ENCODE data around the gene ZNF436. TPM values are rescaled to one million over a fixed set of nuclear protein-coding genes. Genes with fewer than 3 reads are reported as not detected.
"Not testable (repeated sequence)": the region's sequence is repeated elsewhere in the genome, so short reads cannot be mapped to it uniquely, and the experiment has no call there.

Gene ZNF436
- polyA plus RNA-seq, 1 donor from 2014 or later, result 27.1 TPM

DNA sequence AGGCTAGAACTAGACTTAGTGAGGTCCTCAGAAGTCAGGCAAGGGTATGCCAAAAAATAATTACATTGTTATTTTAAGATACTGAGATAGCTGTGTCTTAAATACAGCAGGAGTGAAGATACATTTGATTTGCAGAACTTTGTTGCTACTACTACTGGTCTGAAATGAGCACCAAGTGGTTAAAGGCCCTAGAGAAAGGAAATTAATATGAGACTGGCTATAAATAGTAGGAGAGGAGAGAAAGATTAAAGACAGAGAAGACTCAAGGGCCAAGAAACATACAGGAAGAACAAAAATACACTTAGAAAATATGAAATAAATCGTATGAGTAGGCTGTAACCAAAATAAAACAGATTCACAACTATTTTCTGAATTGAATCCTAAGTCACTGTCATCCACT, 46.9 kb downstream of the ZNF436 start:
- no peaks in the 10 kb centered on the region for H3K9me2 ChIP-seq (ENCODE audit: insufficient read depth, low read length)
- no peak overlapping the region for H3K27ac ChIP-seq (ENCODE audit: low read length)
- H3K27me3 ChIP-seq (ENCODE audit: insufficient read depth, low read depth, low read length), result no peaks in the 10 kb centered on the region
- no peak overlapping the region for H3K4me3 ChIP-seq (ENCODE audit: low read length)
- no peak overlapping the region for H3K9ac ChIP-seq (ENCODE audit: low read length)
- H3K79me2 ChIP-seq (replicated peaks; ENCODE audit: insufficient read depth, low read length), result peaks cover 35% of the 10 kb centered on the region
- no peaks in the 10 kb centered on the region for H3F3A ChIP-seq (ENCODE audit: insufficient read depth, low read length, poor library complexity, severe bottlenecking)
- no peak overlapping the region for H3K4me2 ChIP-seq (ENCODE audit: low read length)
- H3K36me3 ChIP-seq (ENCODE audit: insufficient read depth, low read length), result peaks cover 4% of the 10 kb centered on the region
- H4K20me1 ChIP-seq (ENCODE audit: insufficient read depth), result no peaks in the 10 kb centered on the region
- H3K9me3 ChIP-seq (ENCODE audit: low read length), result no peaks in the 10 kb centered on the region
- no peak overlapping the region for H2AFZ ChIP-seq (ENCODE audit: low read depth, low read length)
- TF ChIP-seq, protein P1, sequence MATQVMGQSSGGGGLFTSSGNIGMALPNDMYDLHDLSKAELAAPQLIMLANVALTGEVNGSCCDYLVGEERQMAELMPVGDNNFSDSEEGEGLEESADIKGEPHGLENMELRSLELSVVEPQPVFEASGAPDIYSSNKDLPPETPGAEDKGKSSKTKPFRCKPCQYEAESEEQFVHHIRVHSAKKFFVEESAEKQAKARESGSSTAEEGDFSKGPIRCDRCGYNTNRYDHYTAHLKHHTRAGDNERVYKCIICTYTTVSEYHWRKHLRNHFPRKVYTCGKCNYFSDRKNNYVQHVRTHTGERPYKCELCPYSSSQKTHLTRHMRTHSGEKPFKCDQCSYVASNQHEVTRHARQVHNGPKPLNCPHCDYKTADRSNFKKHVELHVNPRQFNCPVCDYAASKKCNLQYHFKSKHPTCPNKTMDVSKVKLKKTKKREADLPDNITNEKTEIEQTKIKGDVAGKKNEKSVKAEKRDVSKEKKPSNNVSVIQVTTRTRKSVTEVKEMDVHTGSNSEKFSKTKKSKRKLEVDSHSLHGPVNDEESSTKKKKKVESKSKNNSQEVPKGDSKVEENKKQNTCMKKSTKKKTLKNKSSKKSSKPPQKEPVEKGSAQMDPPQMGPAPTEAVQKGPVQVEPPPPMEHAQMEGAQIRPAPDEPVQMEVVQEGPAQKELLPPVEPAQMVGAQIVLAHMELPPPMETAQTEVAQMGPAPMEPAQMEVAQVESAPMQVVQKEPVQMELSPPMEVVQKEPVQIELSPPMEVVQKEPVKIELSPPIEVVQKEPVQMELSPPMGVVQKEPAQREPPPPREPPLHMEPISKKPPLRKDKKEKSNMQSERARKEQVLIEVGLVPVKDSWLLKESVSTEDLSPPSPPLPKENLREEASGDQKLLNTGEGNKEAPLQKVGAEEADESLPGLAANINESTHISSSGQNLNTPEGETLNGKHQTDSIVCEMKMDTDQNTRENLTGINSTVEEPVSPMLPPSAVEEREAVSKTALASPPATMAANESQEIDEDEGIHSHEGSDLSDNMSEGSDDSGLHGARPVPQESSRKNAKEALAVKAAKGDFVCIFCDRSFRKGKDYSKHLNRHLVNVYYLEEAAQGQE (IDR thresholded peaks at IDR 0.05; ENCODE audit: borderline replicate concordance), result no peak
- TF ChIP-seq, protein P2, sequence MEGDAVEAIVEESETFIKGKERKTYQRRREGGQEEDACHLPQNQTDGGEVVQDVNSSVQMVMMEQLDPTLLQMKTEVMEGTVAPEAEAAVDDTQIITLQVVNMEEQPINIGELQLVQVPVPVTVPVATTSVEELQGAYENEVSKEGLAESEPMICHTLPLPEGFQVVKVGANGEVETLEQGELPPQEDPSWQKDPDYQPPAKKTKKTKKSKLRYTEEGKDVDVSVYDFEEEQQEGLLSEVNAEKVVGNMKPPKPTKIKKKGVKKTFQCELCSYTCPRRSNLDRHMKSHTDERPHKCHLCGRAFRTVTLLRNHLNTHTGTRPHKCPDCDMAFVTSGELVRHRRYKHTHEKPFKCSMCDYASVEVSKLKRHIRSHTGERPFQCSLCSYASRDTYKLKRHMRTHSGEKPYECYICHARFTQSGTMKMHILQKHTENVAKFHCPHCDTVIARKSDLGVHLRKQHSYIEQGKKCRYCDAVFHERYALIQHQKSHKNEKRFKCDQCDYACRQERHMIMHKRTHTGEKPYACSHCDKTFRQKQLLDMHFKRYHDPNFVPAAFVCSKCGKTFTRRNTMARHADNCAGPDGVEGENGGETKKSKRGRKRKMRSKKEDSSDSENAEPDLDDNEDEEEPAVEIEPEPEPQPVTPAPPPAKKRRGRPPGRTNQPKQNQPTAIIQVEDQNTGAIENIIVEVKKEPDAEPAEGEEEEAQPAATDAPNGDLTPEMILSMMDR (IDR thresholded peaks at IDR 0.05; ENCODE audit: poor library complexity, severe bottlenecking), result no peak
- TF ChIP-seq RAD21 (conservative IDR thresholded peaks at IDR 0.05), result no peak
- no peak for TF ChIP-seq EZH2 (IDR thresholded peaks at IDR 0.05; ENCODE audit: borderline replicate concordance, insufficient read depth, low read length, poor library complexity, severe bottlenecking)
- no peak for TF ChIP-seq TAF1 (IDR thresholded peaks at IDR 0.05; ENCODE audit: low read depth)
- TF ChIP-seq MXI1 (conservative IDR thresholded peaks at IDR 0.05; ENCODE audit: poor library complexity, severe bottlenecking), result no peak

DNA sequence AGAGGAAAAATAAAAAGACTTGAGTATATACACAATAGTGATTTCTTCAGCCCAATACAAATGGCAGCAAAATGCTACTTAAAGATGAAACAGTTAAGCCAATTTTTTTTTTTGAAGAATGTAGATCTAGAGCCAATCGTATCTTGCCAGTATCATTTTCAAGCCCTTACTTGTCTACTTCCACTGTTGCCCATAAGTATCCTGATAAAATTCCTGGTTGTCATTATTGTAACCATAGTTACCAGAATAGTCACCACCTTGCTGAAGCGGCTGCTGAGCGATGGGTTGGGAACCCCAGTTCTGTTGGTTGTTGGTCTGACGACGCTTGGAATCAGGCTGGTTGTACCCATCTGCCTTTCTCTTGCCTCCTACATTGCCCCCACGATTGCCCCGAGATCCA, 59.4 kb downstream of the ZNF436 start:
- not testable (repeated sequence) for H2AFZ ChIP-seq (ENCODE audit: low read depth, low read length); H3K9me2 ChIP-seq (ENCODE audit: insufficient read depth, low read length); H3K4me3 ChIP-seq (ENCODE audit: low read length); H3K27ac ChIP-seq (ENCODE audit: low read length); H3K9me3 ChIP-seq (ENCODE audit: low read length); H3F3A ChIP-seq (ENCODE audit: insufficient read depth, low read length, poor library complexity, severe bottlenecking); H3K4me2 ChIP-seq (ENCODE audit: low read length); H4K20me1 ChIP-seq (ENCODE audit: insufficient read depth); H3K27me3 ChIP-seq (ENCODE audit: insufficient read depth, low read depth, low read length); H3K9ac ChIP-seq (ENCODE audit: low read length)
- peaks cover 13% of the 10 kb centered on the region for H3K36me3 ChIP-seq (ENCODE audit: insufficient read depth, low read length)
- H3K79me2 ChIP-seq (replicated peaks; ENCODE audit: insufficient read depth, low read length), result peaks cover 19% of the 10 kb centered on the region

Other genes starting within 250 kb of the ZNF436 start
- 2.3 and 3.4 TPM in 2 replicates for gene LUZP1, start 201.0 kb downstream of the ZNF436 start, polyA plus RNA-seq
- gene HTR1D, start 152.3 kb downstream of the ZNF436 start, polyA plus RNA-seq, result not detected in 2 replicates
- 295 and 345 TPM in 2 replicates for gene HNRNPR, start 25.6 kb downstream of the ZNF436 start, polyA plus RNA-seq
- 0.70 TPM in 1 of 2 replicates, not detected in the other for gene TCEA3, start 54.9 kb upstream of the ZNF436 start, polyA plus RNA-seq
- 14.7 and 24.9 TPM in 2 replicates for gene ASAP3, start 114.3 kb upstream of the ZNF436 start, polyA plus RNA-seq
- 0.16 and 0.50 TPM in 2 replicates for gene E2F2, start 161.4 kb upstream of the ZNF436 start, polyA plus RNA-seq
- gene ID3, start 189.7 kb upstream of the ZNF436 start, polyA plus RNA-seq, result 8.0 and 10.2 TPM in 2 replicates

Data from neural cell (in vitro differentiated cells).